Immature natural killer cell (primary cell): ENCODE measurements around the gene TXNRD2. TPM values are rescaled to one million over a fixed set of nuclear protein-coding genes. Genes with fewer than 3 reads are reported as not detected.
A peak's percentile ranks its signal among the peaks of the same experiment; 100 is the strongest.

Experiments used
- DNase-seq, 3 donors: peaks; one replicate each; pipeline ENCODE4 v3.0.0; 2022; ENCODE audit warnings: mixed read lengths in 1 of 3
- H3K27ac Mint-ChIP-seq, 6 donors: one replicate each; pipeline ENCODE4 v1.8.0; 2020; ENCODE audit warnings: mixed read lengths in 6 of 6, mild to moderate bottlenecking in 5 of 6, inconsistent platforms in 4 of 6, moderate library complexity in 3 of 6
- H3K27me3 Mint-ChIP-seq, 3 donors: one replicate each; pipeline ENCODE4 v1.8.0; 2020 to 2021; ENCODE audit warnings: low read depth in 3 of 3, mild to moderate bottlenecking in 3 of 3, mixed read lengths in 3 of 3, moderate library complexity in 3 of 3, inconsistent platforms in 1 of 3
- H3K36me3 Mint-ChIP-seq, 3 donors: one replicate each; pipeline ENCODE4 v1.8.0; 2020; ENCODE audit warnings: mixed read lengths in 3 of 3, inconsistent platforms in 2 of 3, mild to moderate bottlenecking in 2 of 3
- H3K4me1 Mint-ChIP-seq, 2 donors: one replicate each; pipeline ENCODE4 v1.8.0; 2020; ENCODE audit warnings: inconsistent platforms in 2 of 2, mild to moderate bottlenecking in 2 of 2, mixed read lengths in 2 of 2, moderate library complexity in 1 of 2
- H3K4me3 Mint-ChIP-seq, 5 donors: one replicate each; pipeline ENCODE4 v1.8.0; 2020; ENCODE audit warnings: mild to moderate bottlenecking in 5 of 5, mixed read lengths in 5 of 5, inconsistent platforms in 3 of 5, moderate library complexity in 3 of 5
- H3K9me3 Mint-ChIP-seq, 6 donors: one replicate each; pipeline ENCODE4 v1.8.0; 2020; ENCODE audit warnings: mild to moderate bottlenecking in 6 of 6, mixed read lengths in 6 of 6, inconsistent platforms in 4 of 6, moderate library complexity in 3 of 6
- polyA plus RNA-seq, 3 donors: library from polyadenylated mRNA; unstranded; fragments of 300-500 nt; fragmentation: Illumina TruSeq; gene quantifications; one replicate each; pipeline ENCODE4 v1.2.3, GENCODE V29; 2021

TXNRD2 gene
- polyA plus RNA-seq, 3 donors from 2014 or later, result 11.0 to 17.1 (median 15.5) TPM

GRCh38 chr22:19984201-19984753, 42.7 kb upstream of the TXNRD2 start:
- no peaks in the 10 kb centered on the region for H3K9me3 Mint-ChIP-seq
- peak overlapping the region in 1 of 6 donors; percentile 37 for H3K27ac Mint-ChIP-seq
- DNase-seq, result no peak
- H3K4me3 Mint-ChIP-seq, result peak overlapping the region in 2 of 5 donors; percentile 12 to 17
- H3K36me3 Mint-ChIP-seq, result no peaks in the 10 kb centered on the region
- peaks cover 15 to 23% of the 10 kb centered on the region in 2 donors for H3K4me1 Mint-ChIP-seq
- H3K27me3 Mint-ChIP-seq, result peaks cover 0 to 4% (median 3%) of the 10 kb centered on the region in 3 donors

GRCh38 chr22:19983741-19984140, 42.1 kb upstream of the TXNRD2 start:
- no peak overlapping the region for H3K4me3 Mint-ChIP-seq
- H3K9me3 Mint-ChIP-seq, result no peaks in the 10 kb centered on the region
- peaks cover 0 to 4% (median 3%) of the 10 kb centered on the region in 3 donors for H3K27me3 Mint-ChIP-seq
- H3K27ac Mint-ChIP-seq, result no peak overlapping the region
- DNase-seq, result no peak
- H3K4me1 Mint-ChIP-seq, result peaks cover 15 to 23% of the 10 kb centered on the region in 2 donors
- no peaks in the 10 kb centered on the region for H3K36me3 Mint-ChIP-seq

GRCh38 chr22:19982991-19983578, 41.5 kb upstream of the TXNRD2 start:
- no peak overlapping the region for H3K4me3 Mint-ChIP-seq
- no peak for DNase-seq
- H3K36me3 Mint-ChIP-seq, result no peaks in the 10 kb centered on the region
- peaks cover 0 to 4% (median 3%) of the 10 kb centered on the region in 3 donors for H3K27me3 Mint-ChIP-seq
- H3K27ac Mint-ChIP-seq, result no peak overlapping the region
- H3K9me3 Mint-ChIP-seq, result no peaks in the 10 kb centered on the region
- peaks cover 15 to 23% of the 10 kb centered on the region in 2 donors for H3K4me1 Mint-ChIP-seq

- peaks cover 0 to 4% (median 3%) of the 10 kb centered on the region in 3 donors for H3K27me3 Mint-ChIP-seq
- no peak for DNase-seq
- H3K9me3 Mint-ChIP-seq, result no peaks in the 10 kb centered on the region
- no peak overlapping the region for H3K4me3 Mint-ChIP-seq
- H3K36me3 Mint-ChIP-seq, result no peaks in the 10 kb centered on the region
- H3K27ac Mint-ChIP-seq, result no peak overlapping the region
- peaks cover 15 to 23% of the 10 kb centered on the region in 2 donors for H3K4me1 Mint-ChIP-seq
Observed at GRCh38 chr22:19981961-19982920, 40.6 kb upstream of the TXNRD2 start.

GRCh38 chr22:19981171-19981960, 39.7 kb upstream of the TXNRD2 start:
- Mint-ChIP-seq H3K27ac (no peak overlapping the region), H3K4me3 (no peak overlapping the region), H3K4me1 (peaks cover 13 to 23% of the 10 kb centered on the region in 2 donors), H3K27me3 (peaks cover 0 to 4% (median 2%) of the 10 kb centered on the region in 3 donors), H3K9me3 (no peaks in the 10 kb centered on the region), H3K36me3 (no peaks in the 10 kb centered on the region)
- no peak for DNase-seq

- Mint-ChIP-seq H3K9me3 (no peaks in the 10 kb centered on the region), H3K4me3 (no peak overlapping the region), H3K36me3 (no peaks in the 10 kb centered on the region), H3K27me3 (peaks cover 0 to 4% (median 0%) of the 10 kb centered on the region in 3 donors), H3K27ac (no peak overlapping the region), H3K4me1 (peaks cover 13 to 25% of the 10 kb centered on the region in 2 donors)
- no peak for DNase-seq
Observed at GRCh38 chr22:19980766-19981165, 39.1 kb upstream of the TXNRD2 start.

- no peak overlapping the region for H3K4me3 Mint-ChIP-seq
- no peaks in the 10 kb centered on the region for H3K9me3 Mint-ChIP-seq
- H3K27me3 Mint-ChIP-seq, result peaks cover 0 to 4% (median 0%) of the 10 kb centered on the region in 3 donors
- H3K4me1 Mint-ChIP-seq, result peaks cover 15 to 25% of the 10 kb centered on the region in 2 donors
- no peaks in the 10 kb centered on the region for H3K36me3 Mint-ChIP-seq
- DNase-seq, result no peak
- no peak overlapping the region for H3K27ac Mint-ChIP-seq
Observed at GRCh38 chr22:19979712-19980493, 38.3 kb upstream of the TXNRD2 start.

- H3K27ac Mint-ChIP-seq, result no peak overlapping the region
- H3K4me3 Mint-ChIP-seq, result no peak overlapping the region
- peaks cover under 1 to 6% (median 2%) of the 10 kb centered on the region in 3 donors for H3K27me3 Mint-ChIP-seq
- no peak for DNase-seq
- no peaks in the 10 kb centered on the region for H3K36me3 Mint-ChIP-seq
- peaks cover 26 to 34% of the 10 kb centered on the region in 2 donors for H3K4me1 Mint-ChIP-seq
- H3K9me3 Mint-ChIP-seq, result no peaks in the 10 kb centered on the region
Observed at GRCh38 chr22:19978748-19979147, 37.1 kb upstream of the TXNRD2 start.

GRCh38 chr22:19977296-19978243, 36.0 kb upstream of the TXNRD2 start:
- Mint-ChIP-seq H3K4me3 (no peak overlapping the region), H3K27me3 (peaks cover 2 to 6% (median 2%) of the 10 kb centered on the region in 3 donors)

GRCh38 chr22:19976671-19977070, 35.1 kb upstream of the TXNRD2 start:
- Mint-ChIP-seq H3K27me3 (peaks cover 2 to 10% (median 2%) of the 10 kb centered on the region in 3 donors), H3K36me3 (peaks cover 0 to 4% (median 4%) of the 10 kb centered on the region in 3 donors), H3K4me1 (peaks cover 37 to 41% of the 10 kb centered on the region in 2 donors), H3K4me3 (no peak overlapping the region), H3K27ac (peak overlapping the region in 3 of 6 donors; percentile 16 to 93 (median 58)), H3K9me3 (no peaks in the 10 kb centered on the region)
- DNase-seq, result no peak

More at GRCh38 chr22:19977296-19978243, 36.0 kb upstream of the TXNRD2 start:
- Mint-ChIP-seq H3K9me3 (no peaks in the 10 kb centered on the region), H3K4me1 (peaks cover 28 to 35% of the 10 kb centered on the region in 2 donors), H3K27ac (no peak overlapping the region), H3K36me3 (no peaks in the 10 kb centered on the region)
- DNase-seq, result no peak

- Mint-ChIP-seq H3K36me3 (peaks cover 0 to 4% (median 4%) of the 10 kb centered on the region in 3 donors), H3K4me1 (peaks cover 47 to 51% of the 10 kb centered on the region in 2 donors), H3K4me3 (peak overlapping the region in 3 of 5 donors; percentile 68 to 86 (median 80)), H3K9me3 (no peaks in the 10 kb centered on the region), H3K27me3 (peaks cover 2 to 15% (median 2%) of the 10 kb centered on the region in 3 donors), H3K27ac (peak overlapping the region; percentile 71 to 97 (median 88))
- no peak for DNase-seq
Observed at GRCh38 chr22:19975707-19976035, 34.1 kb upstream of the TXNRD2 start.
